ENCODE measurements around the gene STK11IP. TPM values are rescaled to one million over a fixed set of nuclear protein-coding genes. Genes with fewer than 3 reads are reported as not detected.

STK11IP gene
- polyA plus RNA-seq, 1 donor from 2014 or later = 54.9 TPM

DNA sequence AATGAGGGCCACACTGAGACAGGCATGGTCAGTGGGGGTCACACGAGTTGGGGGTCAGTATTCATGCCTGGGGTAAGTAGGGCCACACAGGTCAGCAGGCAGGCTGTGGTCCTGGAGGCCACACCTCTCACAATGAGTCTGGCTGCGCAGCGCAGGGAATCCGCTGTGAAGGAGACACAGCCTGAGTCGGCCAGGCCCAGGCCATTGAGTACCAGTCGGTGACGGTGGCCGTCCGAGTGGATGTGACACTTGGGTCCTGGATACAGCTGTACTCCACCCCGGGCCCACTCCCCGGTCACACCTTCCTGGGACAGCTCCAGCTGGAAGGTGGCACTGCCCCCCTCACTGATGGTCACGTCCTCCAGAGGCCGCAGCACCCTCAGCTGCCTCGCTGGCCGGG is 43.3 kb upstream of the STK11IP start:
- Histone ChIP-seq H3K36me3 (ENCODE audit: insufficient read depth, low read length) (no peaks in the 10 kb centered on the region), H3K79me2 (replicated peaks; ENCODE audit: insufficient read depth, low read length) (no peaks in the 10 kb centered on the region), H3K27me3 (ENCODE audit: insufficient read depth, low read depth, low read length) (peaks cover 3% of the 10 kb centered on the region), H3K9ac (ENCODE audit: low read length) (no peak overlapping the region), H3K4me3 (ENCODE audit: low read length) (no peak overlapping the region), H3K4me2 (ENCODE audit: low read length) (no peak overlapping the region), H3K9me2 (ENCODE audit: insufficient read depth, low read length) (no peaks in the 10 kb centered on the region), H3K9me3 (ENCODE audit: low read length) (no peaks in the 10 kb centered on the region), H4K20me1 (ENCODE audit: insufficient read depth) (no peaks in the 10 kb centered on the region), H3F3A (ENCODE audit: insufficient read depth, low read length, poor library complexity, severe bottlenecking) (no peaks in the 10 kb centered on the region), H2AFZ (ENCODE audit: low read depth, low read length) (no peak overlapping the region), H3K27ac (ENCODE audit: low read length) (no peak overlapping the region)
- TF ChIP-seq EZH2 (IDR thresholded peaks at IDR 0.05; ENCODE audit: borderline replicate concordance, insufficient read depth, low read length, poor library complexity, severe bottlenecking) = no peak
- no peak for TF ChIP-seq MXI1 (conservative IDR thresholded peaks at IDR 0.05; ENCODE audit: poor library complexity, severe bottlenecking)
- TF ChIP-seq EP300 (conservative IDR thresholded peaks at IDR 0.05; ENCODE audit: poor library complexity, severe bottlenecking) = no peak
- TF ChIP-seq, protein P1, sequence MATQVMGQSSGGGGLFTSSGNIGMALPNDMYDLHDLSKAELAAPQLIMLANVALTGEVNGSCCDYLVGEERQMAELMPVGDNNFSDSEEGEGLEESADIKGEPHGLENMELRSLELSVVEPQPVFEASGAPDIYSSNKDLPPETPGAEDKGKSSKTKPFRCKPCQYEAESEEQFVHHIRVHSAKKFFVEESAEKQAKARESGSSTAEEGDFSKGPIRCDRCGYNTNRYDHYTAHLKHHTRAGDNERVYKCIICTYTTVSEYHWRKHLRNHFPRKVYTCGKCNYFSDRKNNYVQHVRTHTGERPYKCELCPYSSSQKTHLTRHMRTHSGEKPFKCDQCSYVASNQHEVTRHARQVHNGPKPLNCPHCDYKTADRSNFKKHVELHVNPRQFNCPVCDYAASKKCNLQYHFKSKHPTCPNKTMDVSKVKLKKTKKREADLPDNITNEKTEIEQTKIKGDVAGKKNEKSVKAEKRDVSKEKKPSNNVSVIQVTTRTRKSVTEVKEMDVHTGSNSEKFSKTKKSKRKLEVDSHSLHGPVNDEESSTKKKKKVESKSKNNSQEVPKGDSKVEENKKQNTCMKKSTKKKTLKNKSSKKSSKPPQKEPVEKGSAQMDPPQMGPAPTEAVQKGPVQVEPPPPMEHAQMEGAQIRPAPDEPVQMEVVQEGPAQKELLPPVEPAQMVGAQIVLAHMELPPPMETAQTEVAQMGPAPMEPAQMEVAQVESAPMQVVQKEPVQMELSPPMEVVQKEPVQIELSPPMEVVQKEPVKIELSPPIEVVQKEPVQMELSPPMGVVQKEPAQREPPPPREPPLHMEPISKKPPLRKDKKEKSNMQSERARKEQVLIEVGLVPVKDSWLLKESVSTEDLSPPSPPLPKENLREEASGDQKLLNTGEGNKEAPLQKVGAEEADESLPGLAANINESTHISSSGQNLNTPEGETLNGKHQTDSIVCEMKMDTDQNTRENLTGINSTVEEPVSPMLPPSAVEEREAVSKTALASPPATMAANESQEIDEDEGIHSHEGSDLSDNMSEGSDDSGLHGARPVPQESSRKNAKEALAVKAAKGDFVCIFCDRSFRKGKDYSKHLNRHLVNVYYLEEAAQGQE (IDR thresholded peaks at IDR 0.05; ENCODE audit: borderline replicate concordance) = no peak
- no peak for TF ChIP-seq RAD21 (conservative IDR thresholded peaks at IDR 0.05)
- no peak for TF ChIP-seq SMC3 (conservative IDR thresholded peaks at IDR 0.05; ENCODE audit: poor library complexity)
- no peak for TF ChIP-seq TAF1 (IDR thresholded peaks at IDR 0.05; ENCODE audit: low read depth)
- no peak for TF ChIP-seq CTCF (IDR thresholded peaks at IDR 0.05; ENCODE audit: poor library complexity, severe bottlenecking)
- TF ChIP-seq POLR2AphosphoS5 (IDR thresholded peaks at IDR 0.05) = no peak

DNA sequence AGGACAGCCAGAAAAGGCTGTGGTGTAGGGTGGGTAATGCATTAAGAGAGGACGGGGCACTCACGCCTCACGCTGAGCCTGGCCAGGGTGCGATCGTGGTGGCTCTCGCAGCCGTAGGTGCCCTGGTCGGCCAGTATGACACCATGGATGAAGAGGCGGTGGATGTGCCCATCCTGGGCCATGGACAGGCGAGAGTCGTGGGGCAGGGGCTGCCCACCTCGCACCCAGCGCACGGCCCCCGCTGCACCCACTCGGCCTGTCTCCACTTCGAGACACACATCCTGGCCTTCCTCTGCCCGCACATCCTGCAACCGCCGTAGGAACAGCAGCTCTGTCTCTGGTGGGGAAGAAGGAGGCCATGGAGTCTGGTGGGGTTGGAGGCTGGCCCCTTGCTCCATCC is 41.7 kb upstream of the STK11IP start:
- Histone ChIP-seq H3K9me3 (ENCODE audit: low read length) (no peaks in the 10 kb centered on the region), H4K20me1 (ENCODE audit: insufficient read depth) (no peaks in the 10 kb centered on the region), H3K27ac (ENCODE audit: low read length) (no peak overlapping the region), H3F3A (ENCODE audit: insufficient read depth, low read length, poor library complexity, severe bottlenecking) (no peaks in the 10 kb centered on the region), H3K9me2 (ENCODE audit: insufficient read depth, low read length) (no peaks in the 10 kb centered on the region), H3K27me3 (ENCODE audit: insufficient read depth, low read depth, low read length) (peaks cover 3% of the 10 kb centered on the region), H3K9ac (ENCODE audit: low read length) (no peak overlapping the region), H3K36me3 (ENCODE audit: insufficient read depth, low read length) (no peaks in the 10 kb centered on the region), H3K4me3 (ENCODE audit: low read length) (no peak overlapping the region), H2AFZ (ENCODE audit: low read depth, low read length) (no peak overlapping the region), H3K79me2 (replicated peaks; ENCODE audit: insufficient read depth, low read length) (no peaks in the 10 kb centered on the region), H3K4me2 (ENCODE audit: low read length) (no peak overlapping the region)
- TF ChIP-seq, protein P1 (IDR thresholded peaks at IDR 0.05; ENCODE audit: borderline replicate concordance) = no peak
- TF ChIP-seq SMC3 (conservative IDR thresholded peaks at IDR 0.05; ENCODE audit: poor library complexity) = no peak
- TF ChIP-seq POLR2AphosphoS5 (IDR thresholded peaks at IDR 0.05) = no peak
- TF ChIP-seq MXI1 (conservative IDR thresholded peaks at IDR 0.05; ENCODE audit: poor library complexity, severe bottlenecking) = no peak
- TF ChIP-seq EZH2 (IDR thresholded peaks at IDR 0.05; ENCODE audit: borderline replicate concordance, insufficient read depth, low read length, poor library complexity, severe bottlenecking) = no peak
- no peak for TF ChIP-seq CTCF (IDR thresholded peaks at IDR 0.05; ENCODE audit: poor library complexity, severe bottlenecking)
- TF ChIP-seq RAD21 (conservative IDR thresholded peaks at IDR 0.05) = no peak
- no peak for TF ChIP-seq EP300 (conservative IDR thresholded peaks at IDR 0.05; ENCODE audit: poor library complexity, severe bottlenecking)
- no peak for TF ChIP-seq TAF1 (IDR thresholded peaks at IDR 0.05; ENCODE audit: low read depth)
